SK-N-SH (cell line): Measurements from ENCODE around the gene TOMM22. TPM values are rescaled to one million over a fixed set of nuclear protein-coding genes. Genes with fewer than 3 reads are reported as not detected.
A peak's percentile ranks its signal among the peaks of the same experiment; 100 is the strongest.

Experiments used
- CTCF ChIA-PET: fragments of 300-600, 350-600 bp; formaldehyde crosslinking; extraction: SDS; loops from one replicate; lab custom pipeline; 2021; lab: Yijun Ruan, JAX
- POLR2A ChIA-PET: fragments of 350-600 bp; sonication (Branson Sonifier 250); formaldehyde crosslinking; extraction: SDS; loops from one replicate; lab custom pipeline; 2020; ENCODE audit warnings: antibody characterized with exemption, inconsistent platforms; lab: Yijun Ruan, JAX
- DNase-seq: peaks from one replicate; pipeline ENCODE4 v3.0.0; 2012
- H2AFZ ChIP-seq: fragments of 200-600 bp; sonication (generic); 2 replicates; pipeline ENCODE4 v1.8.1; 2016; ENCODE audit warnings: antibody characterized with exemption, mild to moderate bottlenecking, low read depth
- H3F3A ChIP-seq: fragments of 200-600 bp; sonication (generic); replicated peaks from 2 replicates; pipeline ENCODE3; 2016; ENCODE audit warnings: antibody characterized with exemption, mild to moderate bottlenecking; ENCODE audit not compliant: insufficient read depth
- H3K27ac ChIP-seq, 2 experiments: fragments of 200-500 bp in 1 of 2; fragments of 200-600 bp in 1 of 2; sonication (Bioruptor generic) in 1 of 2; sonication (generic), shearing (Covaris generic) in 1 of 2; 2 replicates each; pipeline versions ENCODE4 v1.5.1 to v1.6.1; 2014 to 2016; ENCODE audit warnings: low read depth in 2 of 2, inconsistent platforms in 1 of 2, low read length in 1 of 2, mild to moderate bottlenecking in 1 of 2, mixed read lengths in 1 of 2
- H3K27me3 ChIP-seq: fragments of 200-600 bp; sonication (generic), shearing (Covaris generic); 2 replicates; pipeline ENCODE4 v1.6.1; 2016; ENCODE audit warnings: mixed run types; ENCODE audit not compliant: insufficient read depth
- H3K36me3 ChIP-seq, 2 experiments: fragments of 200-500 bp in 1 of 2; fragments of 200-600 bp in 1 of 2; sonication (Bioruptor generic) in 1 of 2; sonication (generic) in 1 of 2; replicated peaks in 1 of 2; 2 replicates each; pipeline versions ENCODE3 to v1.5.1; 2014 to 2016; ENCODE audit warnings: low read length in 1 of 2, mild to moderate bottlenecking in 1 of 2; ENCODE audit not compliant: insufficient read depth in 2 of 2, control insufficient read depth in 1 of 2
- H3K4me1 ChIP-seq, 2 experiments: fragments of 200-500 bp in 1 of 2; fragments of 200-600 bp in 1 of 2; sonication (Bioruptor generic) in 1 of 2; sonication (generic), shearing (Covaris generic) in 1 of 2; 2 replicates each; pipeline versions ENCODE4 v1.5.1 to v1.6.1; 2014 to 2016; ENCODE audit warnings: low read depth in 1 of 2, low read length in 1 of 2, mixed run types in 1 of 2; ENCODE audit not compliant: insufficient read depth in 2 of 2, control insufficient read depth in 1 of 2
- H3K4me2 ChIP-seq: fragments of 200-600 bp; sonication (generic), shearing (Covaris generic); 2 replicates; pipeline ENCODE4 v1.6.1; 2017; ENCODE audit warnings: mixed run types
- H3K4me3 ChIP-seq, 2 experiments: fragments of 200-500 bp in 1 of 2; fragments of 200-600 bp in 1 of 2; sonication (Bioruptor generic) in 1 of 2; sonication (generic), shearing (Covaris generic) in 1 of 2; 2 replicates each; pipeline versions ENCODE4 v1.5.1 to v1.8.1; 2014 to 2016; ENCODE audit warnings: low read depth in 2 of 2, inconsistent platforms in 1 of 2, low read length in 1 of 2, mild to moderate bottlenecking in 1 of 2, mixed read lengths in 1 of 2, moderate library complexity in 1 of 2
- H3K79me2 ChIP-seq: fragments of 200-600 bp; sonication (generic); 2 replicates; pipeline ENCODE4 v1.8.1; 2017; ENCODE audit warnings: mild to moderate bottlenecking; ENCODE audit not compliant: insufficient read depth
- H3K9ac ChIP-seq: fragments of 200-600 bp; sonication (generic); 2 replicates; pipeline ENCODE4 v1.6.1; 2017; ENCODE audit warnings: mixed run types
- H3K9me2 ChIP-seq: fragments of 200-600 bp; sonication (generic); 2 replicates; pipeline ENCODE4 v1.6.1; 2017; ENCODE audit warnings: mixed run types
- H3K9me3 ChIP-seq: fragments of 200-600 bp; sonication (generic); 2 replicates; pipeline ENCODE4 v1.6.1; 2017; ENCODE audit warnings: mixed run types, mild to moderate bottlenecking, moderate library complexity
- H4K20me1 ChIP-seq: fragments of 200-600 bp; sonication (generic); 2 replicates; pipeline ENCODE4 v1.6.1; 2017; ENCODE audit warnings: mild to moderate bottlenecking, mixed run types; ENCODE audit not compliant: insufficient read depth
- EZH2phosphoT487 ChIP-seq: fragments of 200-600 bp; sonication (generic); IDR thresholded peaks from 2 replicates; pipeline ENCODE4 v1.6.1; 2017; ENCODE audit warnings: low read depth, mixed run types, mild to moderate bottlenecking, antibody characterized with exemption, moderate library complexity, borderline replicate concordance
- FOSL2 ChIP-seq: IDR thresholded peaks from 2 replicates; pipeline ENCODE4 v1.4.0; 2012; ENCODE audit warnings: low read depth, mild to moderate bottlenecking, moderate library complexity, borderline replicate concordance
- FOXJ3 ChIP-seq: sonication (generic); formaldehyde crosslinking; IDR thresholded peaks from 2 replicates; pipeline ENCODE4 v1.5.1; 2020; ENCODE audit warnings: mild to moderate bottlenecking, missing genetic modification reagents
- GABPA ChIP-seq: IDR thresholded peaks from 2 replicates; pipeline ENCODE4 v1.4.0; 2012; ENCODE audit warnings: low read depth, mild to moderate bottlenecking
- GATA2 ChIP-seq: sonication (generic); formaldehyde crosslinking; IDR thresholded peaks from 2 replicates; pipeline ENCODE4 v1.5.0; 2020; ENCODE audit warnings: mild to moderate bottlenecking, missing genetic modification reagents
- NFIC ChIP-seq: IDR thresholded peaks from 2 replicates; pipeline ENCODE4 v1.4.0; 2012; ENCODE audit warnings: borderline replicate concordance
- RCOR1 ChIP-seq: fragments of 150-350 bp; IDR thresholded peaks from 2 replicates; pipeline ENCODE4 v1.6.1; 2017; ENCODE audit warnings: antibody characterized with exemption, low read length
- RFX5 ChIP-seq: IDR thresholded peaks from 2 replicates; pipeline ENCODE4 v1.6.1; 2012; ENCODE audit warnings: mild to moderate bottlenecking, improper control_type of control experiment, low read length
- RXRA ChIP-seq: IDR thresholded peaks from 2 replicates; pipeline ENCODE4 v1.4.0; 2012; ENCODE audit warnings: low read depth, mild to moderate bottlenecking, borderline replicate concordance
- SMC3 ChIP-seq: IDR thresholded peaks from 2 replicates; pipeline ENCODE4 v1.6.1; 2012; ENCODE audit warnings: low read depth, low read length, improper control_type of control experiment
- TAF1 ChIP-seq: IDR thresholded peaks from 2 replicates; pipeline ENCODE4 v1.6.1; 2012; ENCODE audit warnings: low read depth, mild to moderate bottlenecking, low read length, moderate library complexity, borderline replicate concordance
- TEAD4 ChIP-seq: IDR thresholded peaks from 2 replicates; pipeline ENCODE4 v1.4.0; 2012; ENCODE audit warnings: mild to moderate bottlenecking, borderline replicate concordance; ENCODE audit not compliant: insufficient read depth
- YY1 ChIP-seq: IDR thresholded peaks from 2 replicates; pipeline ENCODE4 v1.4.0; 2012; ENCODE audit warnings: low read depth, mild to moderate bottlenecking
- WGBS: methylation state at CpG from one replicate; pipeline ENCODE4 v1.1.6; 2017; ENCODE audit warnings: low lambda C conversion rate; 5-methylcytosine and 5-hydroxymethylcytosine counted together
- polyA plus RNA-seq, 3 experiments: library from polyadenylated mRNA; depleted of rRNA; stranded (reverse); fragments of >200 nt; gene quantifications; 2 replicates each; pipeline ENCODE4 v1.2.3, GENCODE V29; 2012
- TF ChIP-seq, protein P1 (sequence below): fragments of 200-600 bp; sonication (generic); IDR thresholded peaks from 2 replicates; pipeline ENCODE4 v1.6.1; 2017; ENCODE audit warnings: antibody characterized with exemption, mild to moderate bottlenecking, moderate library complexity
- TF ChIP-seq, protein P2 (sequence below): IDR thresholded peaks from 2 replicates; pipeline ENCODE4 v1.4.0; 2012; ENCODE audit warnings: low read depth, borderline replicate concordance
- TF ChIP-seq, protein P3 (sequence below): IDR thresholded peaks from 2 replicates; pipeline ENCODE4 v1.4.0; 2012; ENCODE audit warnings: low read depth, borderline replicate concordance
- TF ChIP-seq, protein P4 (sequence below): fragments of 150-350 bp; IDR thresholded peaks from 2 replicates; pipeline ENCODE4 v1.6.1; 2016; ENCODE audit warnings: mild to moderate bottlenecking, low read depth, low read length

Gene TOMM22
- polyA plus RNA-seq, 1 of the 3 experiments (the other 2 are of a cell fraction) = 33.1 TPM

DNA sequence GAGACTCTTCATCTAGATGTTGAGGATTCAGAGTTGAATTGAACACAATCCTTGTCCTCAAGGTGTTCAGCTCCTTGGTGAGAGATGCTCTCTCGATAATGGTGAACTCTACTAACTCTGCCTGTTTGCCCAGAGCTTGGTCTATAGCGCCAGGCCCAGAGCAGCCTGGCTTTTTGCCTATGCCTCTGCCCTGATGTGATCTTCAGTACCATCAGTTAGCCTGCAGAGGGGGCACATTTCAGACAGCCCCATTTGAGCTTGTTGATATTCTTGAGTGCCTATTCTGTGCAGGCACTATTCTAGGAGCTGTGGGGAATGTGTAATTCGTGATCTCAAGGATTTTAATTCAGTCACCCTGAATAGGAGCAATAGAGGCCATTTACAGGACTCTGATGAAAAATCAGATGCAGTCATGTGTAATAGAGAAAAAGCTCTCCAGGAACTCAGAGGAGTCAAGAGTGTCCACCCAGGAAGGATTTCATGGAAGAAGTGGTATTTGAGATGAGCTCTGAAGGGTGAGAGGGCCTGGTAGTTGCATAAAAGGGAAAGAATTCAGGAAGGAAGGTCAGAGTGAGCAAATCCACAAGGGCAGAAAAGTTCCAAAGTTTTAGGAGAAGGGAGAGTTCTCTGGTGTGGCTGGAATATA is 43.3 kb downstream of the TOMM22 start:
- no peak overlapping the region for H3K27ac ChIP-seq
- no peaks in the 10 kb centered on the region for H3K9me3 ChIP-seq
- no peaks in the 10 kb centered on the region for H3K4me1 ChIP-seq
- 46% methylated on average over 2 of the region's 3 CpGs for WGBS
- H3K4me2 ChIP-seq = no peak overlapping the region
- peak; percentile 44 for DNase-seq
- no peaks in the 10 kb centered on the region for H4K20me1 ChIP-seq
- no peaks in the 10 kb centered on the region for H3F3A ChIP-seq
- TF ChIP-seq FOSL2 = no peak
- TF ChIP-seq, protein P1, sequence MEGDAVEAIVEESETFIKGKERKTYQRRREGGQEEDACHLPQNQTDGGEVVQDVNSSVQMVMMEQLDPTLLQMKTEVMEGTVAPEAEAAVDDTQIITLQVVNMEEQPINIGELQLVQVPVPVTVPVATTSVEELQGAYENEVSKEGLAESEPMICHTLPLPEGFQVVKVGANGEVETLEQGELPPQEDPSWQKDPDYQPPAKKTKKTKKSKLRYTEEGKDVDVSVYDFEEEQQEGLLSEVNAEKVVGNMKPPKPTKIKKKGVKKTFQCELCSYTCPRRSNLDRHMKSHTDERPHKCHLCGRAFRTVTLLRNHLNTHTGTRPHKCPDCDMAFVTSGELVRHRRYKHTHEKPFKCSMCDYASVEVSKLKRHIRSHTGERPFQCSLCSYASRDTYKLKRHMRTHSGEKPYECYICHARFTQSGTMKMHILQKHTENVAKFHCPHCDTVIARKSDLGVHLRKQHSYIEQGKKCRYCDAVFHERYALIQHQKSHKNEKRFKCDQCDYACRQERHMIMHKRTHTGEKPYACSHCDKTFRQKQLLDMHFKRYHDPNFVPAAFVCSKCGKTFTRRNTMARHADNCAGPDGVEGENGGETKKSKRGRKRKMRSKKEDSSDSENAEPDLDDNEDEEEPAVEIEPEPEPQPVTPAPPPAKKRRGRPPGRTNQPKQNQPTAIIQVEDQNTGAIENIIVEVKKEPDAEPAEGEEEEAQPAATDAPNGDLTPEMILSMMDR = peak; percentile 52
- H3K27me3 ChIP-seq = no peaks in the 10 kb centered on the region
- H3K9ac ChIP-seq = no peak overlapping the region
- H3K36me3 ChIP-seq = peaks cover 0 to 34% of the 10 kb centered on the region in 2 experiments
- ChIA-PET CTCF (interaction anchor here (0.6 to 2.1 kb wide), 6 partner anchors 9 to 38 kb away, joined by 3 to 8 read pairs (median 3); no protein-coding TSS in a partner anchor), POLR2A (no interaction called here)
- H3K79me2 ChIP-seq = no peaks in the 10 kb centered on the region
- no peaks in the 10 kb centered on the region for H3K9me2 ChIP-seq
- no peak overlapping the region for H2AFZ ChIP-seq
- no peak overlapping the region for H3K4me3 ChIP-seq

DNA sequence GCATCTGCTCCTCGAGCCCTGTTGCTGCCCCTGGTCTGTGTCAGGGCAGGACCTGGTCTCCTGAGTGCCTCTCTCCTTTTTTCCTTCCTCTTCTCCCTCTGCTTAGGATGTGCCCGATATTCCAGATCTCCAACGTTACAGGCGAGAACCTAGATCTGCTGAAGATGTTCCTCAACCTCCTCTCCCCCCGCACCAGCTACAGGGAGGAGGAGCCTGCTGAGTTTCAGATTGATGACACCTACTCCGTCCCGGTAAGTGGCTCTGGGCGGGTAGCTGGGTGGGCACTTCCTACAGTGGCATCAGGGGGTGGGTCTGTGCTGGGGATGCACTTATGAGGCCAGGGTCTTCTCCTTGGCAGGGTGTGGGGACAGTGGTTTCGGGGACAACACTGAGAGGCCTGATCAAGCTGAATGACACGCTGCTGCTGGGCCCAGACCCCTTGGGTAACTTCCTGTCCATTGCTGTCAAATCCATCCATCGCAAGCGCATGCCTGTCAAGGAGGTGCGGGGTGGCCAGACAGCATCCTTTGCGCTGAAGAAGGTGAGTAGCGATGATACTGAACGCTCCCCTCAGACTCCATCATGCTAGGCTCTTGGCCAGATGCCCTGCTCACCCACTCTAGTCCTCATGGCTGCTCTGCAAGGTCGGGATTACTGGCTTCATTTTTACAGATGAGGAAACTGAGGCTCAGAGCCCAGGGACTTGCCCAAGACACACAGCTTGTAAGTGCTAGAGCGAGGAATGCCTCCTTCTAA is 44.3 kb downstream of the TOMM22 start:
- Histone ChIP-seq H3K9me3 (no peaks in the 10 kb centered on the region), H3F3A (no peaks in the 10 kb centered on the region), H4K20me1 (no peaks in the 10 kb centered on the region), H3K79me2 (no peaks in the 10 kb centered on the region), H3K27me3 (no peaks in the 10 kb centered on the region), H3K9me2 (no peaks in the 10 kb centered on the region), H3K4me2 (no peak overlapping the region), H2AFZ (no peak overlapping the region), H3K9ac (no peak overlapping the region), H3K36me3 (peaks cover 0 to 40% of the 10 kb centered on the region in 2 experiments), H3K4me3 (no peak overlapping the region), H3K4me1 (no peaks in the 10 kb centered on the region), H3K27ac (no peak overlapping the region)
- ChIA-PET CTCF (interaction anchor here (2.1 kb wide), 1 partner anchor 13 kb away, joined by 8 read pairs; no protein-coding TSS in a partner anchor), POLR2A (no interaction called here)
- TF ChIP-seq RXRA (no peak), GABPA (no peak), EZH2phosphoT487 (no peak), RCOR1 (no peak), TAF1 (no peak), SMC3 (no peak), FOXJ3 (CRISPR knock-in tag) (no peak), GATA2 (no peak), NFIC (no peak), YY1 (no peak), RFX5 (no peak), TEAD4 (no peak)
- TF ChIP-seq, protein P2, sequence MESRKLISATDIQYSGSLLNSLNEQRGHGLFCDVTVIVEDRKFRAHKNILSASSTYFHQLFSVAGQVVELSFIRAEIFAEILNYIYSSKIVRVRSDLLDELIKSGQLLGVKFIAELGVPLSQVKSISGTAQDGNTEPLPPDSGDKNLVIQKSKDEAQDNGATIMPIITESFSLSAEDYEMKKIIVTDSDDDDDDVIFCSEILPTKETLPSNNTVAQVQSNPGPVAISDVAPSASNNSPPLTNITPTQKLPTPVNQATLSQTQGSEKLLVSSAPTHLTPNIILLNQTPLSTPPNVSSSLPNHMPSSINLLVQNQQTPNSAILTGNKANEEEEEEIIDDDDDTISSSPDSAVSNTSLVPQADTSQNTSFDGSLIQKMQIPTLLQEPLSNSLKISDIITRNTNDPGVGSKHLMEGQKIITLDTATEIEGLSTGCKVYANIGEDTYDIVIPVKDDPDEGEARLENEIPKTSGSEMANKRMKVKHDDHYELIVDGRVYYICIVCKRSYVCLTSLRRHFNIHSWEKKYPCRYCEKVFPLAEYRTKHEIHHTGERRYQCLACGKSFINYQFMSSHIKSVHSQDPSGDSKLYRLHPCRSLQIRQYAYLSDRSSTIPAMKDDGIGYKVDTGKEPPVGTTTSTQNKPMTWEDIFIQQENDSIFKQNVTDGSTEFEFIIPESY = no peak
- TF ChIP-seq, protein P3, sequence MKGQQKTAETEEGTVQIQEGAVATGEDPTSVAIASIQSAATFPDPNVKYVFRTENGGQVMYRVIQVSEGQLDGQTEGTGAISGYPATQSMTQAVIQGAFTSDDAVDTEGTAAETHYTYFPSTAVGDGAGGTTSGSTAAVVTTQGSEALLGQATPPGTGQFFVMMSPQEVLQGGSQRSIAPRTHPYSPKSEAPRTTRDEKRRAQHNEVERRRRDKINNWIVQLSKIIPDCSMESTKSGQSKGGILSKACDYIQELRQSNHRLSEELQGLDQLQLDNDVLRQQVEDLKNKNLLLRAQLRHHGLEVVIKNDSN = no peak
- TF ChIP-seq, protein P4, sequence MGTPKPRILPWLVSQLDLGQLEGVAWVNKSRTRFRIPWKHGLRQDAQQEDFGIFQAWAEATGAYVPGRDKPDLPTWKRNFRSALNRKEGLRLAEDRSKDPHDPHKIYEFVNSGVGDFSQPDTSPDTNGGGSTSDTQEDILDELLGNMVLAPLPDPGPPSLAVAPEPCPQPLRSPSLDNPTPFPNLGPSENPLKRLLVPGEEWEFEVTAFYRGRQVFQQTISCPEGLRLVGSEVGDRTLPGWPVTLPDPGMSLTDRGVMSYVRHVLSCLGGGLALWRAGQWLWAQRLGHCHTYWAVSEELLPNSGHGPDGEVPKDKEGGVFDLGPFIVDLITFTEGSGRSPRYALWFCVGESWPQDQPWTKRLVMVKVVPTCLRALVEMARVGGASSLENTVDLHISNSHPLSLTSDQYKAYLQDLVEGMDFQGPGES = no peak
- 95% methylated on average over 10 of the region's 18 CpGs for WGBS
- DNase-seq = no peak
